GM21447 (cell line): ENCODE data around the gene TP53RK.
"Not testable (repeated sequence)": the region's sequence is repeated elsewhere in the genome, so short reads cannot be mapped to it uniquely, and the experiment has no call there.

Experiments used
- ATAC-seq: cut with Tn5 transposase; IDR thresholded peaks from one replicate; pipeline ENCODE4 v1.9.1; 2021; ENCODE audit not compliant: unreplicated experiment

The TP53RK gene

DNA sequence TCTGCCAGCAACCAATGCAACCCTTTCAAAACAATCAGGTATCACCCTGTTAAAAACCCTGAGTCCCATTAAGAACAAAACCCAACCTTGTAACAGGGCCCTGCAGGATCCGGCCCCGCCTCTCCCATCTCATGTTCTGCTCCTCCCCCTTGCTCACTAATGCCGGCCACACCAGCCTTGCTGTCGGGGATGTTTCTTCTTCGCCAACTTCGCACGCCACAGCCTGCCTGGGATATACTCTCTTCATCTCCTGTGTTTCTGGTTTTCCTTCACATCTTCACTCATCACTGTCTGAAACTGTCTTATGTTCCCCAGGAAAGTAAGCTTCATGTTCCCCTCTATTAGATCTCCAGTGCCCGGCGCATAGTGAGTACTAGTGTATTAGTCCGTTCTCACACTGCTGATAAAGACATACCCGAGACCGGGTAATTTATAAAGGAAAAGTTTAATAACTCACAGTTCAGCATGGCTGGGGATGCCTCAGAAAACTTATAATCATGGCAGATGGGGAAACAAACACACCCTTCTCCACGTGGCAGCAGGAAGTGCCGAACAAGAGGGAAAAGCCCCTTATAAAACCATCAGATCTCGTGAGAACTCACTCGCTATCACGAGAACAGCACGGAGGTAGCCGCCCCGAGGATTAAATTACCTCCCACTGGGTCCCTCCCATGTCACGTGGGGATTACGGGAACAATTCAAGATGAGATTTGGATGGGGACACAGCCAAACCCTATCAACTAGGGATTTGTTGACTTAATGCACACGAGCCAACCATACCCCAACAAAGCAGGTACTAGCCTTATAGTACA is 5.1 kb downstream of the TP53RK start:
- ATAC-seq = no peak

DNA sequence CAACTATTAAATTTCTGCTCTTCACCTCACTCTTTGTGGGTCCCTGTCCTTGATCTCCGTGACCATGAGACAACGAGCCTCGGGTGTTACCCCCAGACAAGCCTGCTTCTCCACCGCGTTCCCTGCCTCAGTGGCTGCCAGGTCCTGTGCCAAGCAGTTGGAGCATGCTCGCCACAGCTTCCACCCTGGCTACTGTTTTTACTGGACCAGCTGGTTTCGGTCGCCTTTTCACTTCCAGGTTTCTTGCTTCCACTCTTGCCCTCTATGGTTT is 5.6 kb downstream of the TP53RK start:
- ATAC-seq = no peak

DNA sequence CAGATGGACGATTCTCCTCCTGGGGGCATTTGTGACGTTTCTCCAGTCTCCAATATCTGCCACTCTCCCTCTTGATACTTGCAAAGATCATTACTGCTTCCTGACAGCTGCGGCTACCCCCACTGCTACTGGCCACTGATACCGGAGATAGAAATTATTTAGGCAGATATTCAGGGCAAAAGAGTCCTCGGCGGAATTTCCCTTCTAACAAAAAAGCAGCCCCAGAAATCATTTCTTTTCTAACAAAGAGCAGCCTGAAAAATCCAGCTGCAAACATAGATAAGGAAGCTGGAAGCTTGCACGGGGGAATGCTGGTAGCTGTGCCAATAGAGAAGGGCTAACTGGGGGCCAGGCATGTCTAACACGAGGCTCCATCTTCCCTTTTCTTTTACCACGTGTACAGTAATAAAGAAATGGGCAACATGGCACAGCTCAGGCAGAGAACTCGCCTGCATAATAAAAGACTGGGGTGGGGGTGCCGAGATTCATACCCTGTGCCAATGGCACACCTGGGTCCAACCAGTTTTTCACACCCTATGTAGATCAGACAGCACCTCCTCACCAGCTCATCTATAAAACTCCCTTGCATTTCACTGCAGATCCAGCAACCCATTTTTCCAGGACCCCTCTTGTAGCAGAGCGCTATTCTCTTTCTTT is 6.1 kb downstream of the TP53RK start:
- no peak for ATAC-seq

DNA sequence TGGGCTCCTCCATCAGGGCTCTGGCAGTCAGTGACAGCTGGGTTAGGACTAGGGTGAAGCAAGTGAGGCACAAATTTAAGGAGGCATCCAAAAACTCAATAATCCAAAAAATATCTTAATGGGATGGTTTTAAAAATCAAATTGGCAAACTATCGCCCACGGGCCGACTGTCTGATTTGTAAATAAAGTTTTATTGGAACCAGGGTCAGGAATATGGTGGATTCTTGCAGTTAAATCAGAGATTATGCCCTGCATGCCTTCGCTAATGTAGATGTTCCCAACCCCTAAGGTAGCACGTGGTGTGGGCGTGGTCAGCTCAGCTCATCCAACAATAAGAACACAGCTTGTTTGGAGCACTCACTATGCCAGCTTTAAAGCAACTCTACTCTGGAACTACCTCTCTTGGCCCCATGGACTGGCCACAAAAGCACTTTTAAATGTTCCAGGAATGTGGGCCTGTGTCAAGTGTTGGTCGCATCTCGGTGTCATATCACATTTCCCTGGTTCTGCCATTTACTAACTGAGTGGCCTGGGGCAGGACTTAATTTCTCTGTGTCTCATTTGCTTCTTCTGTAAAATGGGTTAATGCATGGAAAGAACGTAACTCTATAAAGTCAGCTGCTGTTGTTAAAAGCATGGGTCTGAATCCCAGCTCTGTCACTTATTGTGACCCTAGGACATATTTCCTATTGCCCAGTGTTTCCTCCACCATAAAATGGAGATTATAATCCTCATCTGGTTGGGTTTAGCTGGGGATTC is 7.0 kb downstream of the TP53RK start:
- ATAC-seq = no peak

DNA sequence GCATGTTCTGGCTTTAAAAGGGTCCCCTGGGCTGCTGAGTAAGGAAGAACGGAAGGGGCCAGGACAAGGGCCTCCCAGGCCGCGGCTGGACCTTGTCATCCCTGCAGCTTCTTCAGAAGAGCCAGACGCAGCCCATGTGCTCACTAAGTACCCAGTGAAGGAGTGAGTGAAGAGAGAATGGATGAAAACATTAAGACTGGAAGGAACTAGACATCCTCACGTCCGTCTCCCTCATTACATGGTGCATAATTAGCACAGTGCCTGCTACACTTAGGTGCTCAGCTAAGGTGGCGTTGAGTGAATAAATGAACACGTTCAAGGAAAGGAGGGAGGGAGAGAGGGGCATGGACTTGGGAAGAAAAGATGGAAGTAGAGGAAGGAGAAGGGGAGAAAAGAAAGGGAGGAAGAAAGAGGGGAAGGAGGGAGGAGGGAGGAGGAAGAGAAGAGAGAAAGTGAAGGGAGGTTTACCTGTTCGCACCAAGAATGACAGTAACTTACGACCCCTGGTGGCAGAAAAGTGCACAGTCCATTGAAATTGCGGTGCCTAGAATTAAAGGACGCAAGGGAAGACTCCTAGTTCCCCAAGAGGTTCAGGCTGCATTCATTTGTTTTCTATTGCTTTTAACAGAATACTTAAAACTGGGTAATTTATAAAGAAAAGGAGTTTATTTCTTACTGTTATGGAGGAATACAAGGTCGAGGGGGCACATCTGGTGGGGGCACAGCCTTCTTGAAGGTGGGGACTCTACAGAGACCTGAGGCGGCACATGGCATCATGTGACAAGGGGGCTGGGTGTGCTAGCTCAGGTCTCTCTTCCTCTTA is 8.0 kb downstream of the TP53RK start:
- ATAC-seq = no peak

DNA sequence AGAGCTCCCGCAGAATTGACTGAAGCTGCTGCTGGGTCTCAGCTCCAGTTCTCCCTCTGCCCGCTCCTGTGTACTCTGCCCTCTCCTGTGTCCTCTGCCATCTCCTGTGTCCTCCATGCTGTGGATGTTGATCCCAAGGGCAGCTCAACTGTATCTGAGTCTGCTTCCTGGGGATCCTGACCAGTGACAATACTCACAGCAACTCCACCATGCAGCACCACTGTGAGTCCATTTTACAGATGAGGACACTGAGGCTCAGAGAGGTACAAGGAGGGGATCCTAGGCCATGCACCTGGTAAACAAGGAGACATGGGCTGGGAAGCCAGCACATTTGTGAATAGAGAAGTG is 8.6 kb downstream of the TP53RK start:
- ATAC-seq = no peak

DNA sequence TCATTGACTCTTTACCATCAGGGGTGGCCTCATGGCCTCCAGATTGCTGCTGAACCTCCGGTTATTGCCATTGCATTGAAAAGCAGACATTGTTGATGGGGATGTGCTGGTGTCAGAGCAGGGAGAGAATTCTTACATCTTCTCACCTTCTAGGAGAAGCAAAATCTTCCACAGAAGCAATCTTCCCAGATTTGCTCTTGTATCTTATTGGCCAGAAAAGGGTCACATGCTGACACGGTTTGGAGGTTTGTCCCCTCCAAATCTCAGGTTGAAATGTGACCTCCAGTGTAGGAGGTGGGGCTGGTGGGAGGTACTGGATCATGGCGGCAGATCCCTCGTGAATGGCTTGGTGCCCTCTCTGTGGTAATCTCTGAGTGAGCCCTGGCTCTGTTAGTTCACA is 10.7 kb downstream of the TP53RK start:
- ATAC-seq = no peak

DNA sequence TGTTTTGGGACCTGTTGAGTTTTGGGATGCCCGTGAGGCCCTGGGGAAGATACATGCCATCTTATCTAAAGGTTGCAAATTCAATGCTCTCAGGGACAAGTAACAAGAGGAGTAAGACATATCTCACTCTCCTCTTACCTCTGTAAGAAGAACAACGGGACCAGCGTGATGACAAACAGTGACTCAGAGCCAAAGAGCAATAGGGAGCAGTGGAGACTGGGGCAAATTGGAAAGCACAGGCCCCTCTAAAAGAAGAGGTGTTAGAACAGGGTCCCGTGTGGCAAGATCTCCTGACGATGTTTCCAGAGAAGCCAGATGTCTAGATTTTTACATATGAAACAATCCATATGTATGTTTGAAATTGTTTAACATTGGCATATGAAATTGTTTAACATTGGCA is 11.6 kb downstream of the TP53RK start:
- ATAC-seq = no peak

DNA sequence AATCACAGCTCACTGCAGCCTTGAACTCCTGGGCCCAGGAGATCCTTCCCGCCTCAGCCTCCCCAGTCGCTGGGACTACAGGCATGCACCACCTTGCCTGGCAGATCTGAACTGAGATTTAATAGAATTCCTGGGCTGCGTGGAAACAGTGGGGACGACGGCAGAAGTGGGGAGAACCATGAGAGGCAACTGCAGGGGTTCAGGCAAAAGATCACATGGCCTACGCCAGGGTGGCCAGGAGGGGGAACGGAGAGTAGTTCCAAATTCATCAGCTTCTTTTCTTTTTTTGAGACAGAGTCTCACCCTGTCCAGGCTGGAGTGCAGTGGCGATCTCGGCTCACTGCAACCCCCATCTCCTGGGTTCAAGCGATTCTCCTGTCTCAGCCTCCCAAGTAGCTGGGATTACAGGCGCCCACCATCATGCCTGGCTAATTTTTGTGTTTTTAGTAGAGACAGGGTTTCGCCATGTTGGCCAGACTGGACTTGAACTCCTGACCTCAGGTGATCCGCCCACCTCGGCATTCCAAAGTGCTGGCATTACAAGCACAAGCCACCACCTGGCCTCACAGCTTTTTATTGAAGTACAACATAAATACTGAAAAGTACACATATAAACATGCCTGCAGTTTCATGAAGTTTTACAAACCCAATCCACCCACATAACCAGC is 12.5 kb downstream of the TP53RK start:
- ATAC-seq = not testable (repeated sequence)

DNA sequence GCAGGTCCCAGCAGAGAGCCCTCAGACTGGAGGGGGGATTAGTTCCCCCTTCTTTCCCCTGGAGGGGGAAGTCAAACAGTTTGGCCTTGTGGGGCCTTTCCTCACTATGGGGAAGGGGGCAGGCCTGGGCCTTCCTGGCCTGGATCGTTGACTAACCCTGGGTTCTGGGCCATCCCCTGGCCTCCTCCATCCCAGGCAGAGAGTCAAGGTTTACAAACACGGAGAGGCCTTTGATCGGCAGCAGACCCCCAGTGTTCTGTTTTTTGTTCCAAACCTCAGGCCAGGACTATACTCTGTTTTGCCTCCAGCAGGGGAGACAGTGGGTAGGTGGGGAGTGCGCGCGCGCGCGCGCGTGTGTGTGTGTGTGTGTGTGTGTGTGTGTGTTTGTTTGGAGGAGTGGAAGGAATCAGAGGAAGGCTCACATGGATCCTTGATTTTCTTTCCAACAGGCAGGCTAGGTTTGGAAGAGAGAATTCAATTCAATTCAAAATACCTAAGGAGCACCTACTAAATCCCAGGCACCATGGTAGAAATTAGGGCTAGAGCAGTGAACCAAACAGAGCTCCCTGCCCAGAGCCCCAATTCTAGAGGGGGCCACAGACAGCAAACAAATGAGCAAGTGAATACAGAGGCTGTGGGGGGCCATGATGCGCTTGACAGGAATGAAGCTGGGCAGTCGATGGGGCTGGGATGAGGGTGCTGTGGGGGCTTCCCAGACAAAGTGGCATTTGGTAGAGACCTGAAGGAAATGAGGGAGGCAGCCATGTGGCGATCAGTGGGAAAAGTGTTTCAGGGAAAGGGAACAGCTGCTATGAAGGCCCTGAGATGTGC is 14.8 kb downstream of the TP53RK start:
- ATAC-seq = no peak

DNA sequence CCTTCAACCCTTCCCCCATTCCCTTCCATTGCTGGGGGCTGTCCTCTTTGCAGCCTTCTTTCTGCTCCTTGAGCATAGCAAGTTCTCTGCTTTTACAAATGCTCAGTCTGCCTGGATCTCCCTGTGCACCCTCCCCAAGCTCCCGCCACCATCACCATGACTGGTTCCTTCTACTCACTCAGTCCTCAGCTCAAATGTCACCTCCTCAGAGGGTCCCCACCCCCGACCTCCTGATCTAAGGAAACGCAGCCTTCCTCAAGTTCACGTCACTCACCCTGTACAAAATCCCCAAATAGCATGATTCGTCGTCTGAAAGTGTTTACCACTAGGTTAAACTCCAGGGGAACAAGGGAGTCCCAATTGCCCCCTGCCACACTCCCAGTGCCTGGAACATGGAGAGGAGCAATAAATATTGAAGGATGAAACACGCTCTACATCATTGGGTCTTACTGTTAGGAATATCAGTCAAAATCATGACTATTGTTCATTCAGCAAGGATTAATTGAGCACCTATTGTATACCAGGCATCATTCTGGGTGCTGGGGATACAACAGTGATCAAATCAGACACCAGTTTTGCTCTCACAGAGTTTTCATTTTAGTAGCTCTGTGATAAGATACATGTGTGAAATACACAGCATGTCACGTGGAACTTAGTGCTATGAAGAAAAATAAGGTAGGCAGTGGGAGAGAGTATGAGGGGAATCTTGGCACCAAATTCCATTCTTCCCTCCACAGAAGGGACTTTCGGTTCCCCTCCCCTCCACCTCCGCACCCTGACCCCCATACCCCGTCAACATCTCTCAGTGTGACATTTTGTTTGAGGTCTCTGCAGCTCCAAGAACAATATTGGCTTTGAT is 15.6 kb downstream of the TP53RK start:
- ATAC-seq = no peak

DNA sequence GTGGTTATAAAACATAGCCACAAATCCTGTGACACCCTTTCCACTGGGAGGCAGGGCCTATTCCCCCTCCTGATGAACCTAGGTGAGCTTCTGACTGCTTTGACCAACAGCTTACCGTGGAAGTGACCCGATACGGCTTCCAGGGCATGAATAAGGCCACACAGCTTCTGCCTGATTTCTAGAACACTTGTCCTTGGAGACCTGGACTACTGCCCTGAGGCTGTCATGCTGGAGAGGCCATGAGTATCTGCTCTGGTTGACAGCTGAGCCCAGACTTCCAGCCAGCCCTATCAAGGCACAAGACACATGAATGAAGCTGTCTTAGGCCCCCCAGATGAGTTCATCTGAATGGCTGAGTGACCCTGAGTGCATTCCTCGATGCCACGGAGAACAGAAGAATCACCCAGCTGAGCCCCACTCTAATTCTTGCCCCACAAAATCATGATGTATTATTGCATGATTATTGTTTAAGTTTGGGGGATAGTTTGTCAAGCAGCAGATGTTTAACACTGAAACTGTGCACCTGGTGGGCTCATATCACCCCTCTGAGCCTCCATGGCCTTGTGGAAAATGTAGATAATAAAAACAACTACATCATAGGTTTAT is 16.6 kb downstream of the TP53RK start:
- no peak for ATAC-seq

DNA sequence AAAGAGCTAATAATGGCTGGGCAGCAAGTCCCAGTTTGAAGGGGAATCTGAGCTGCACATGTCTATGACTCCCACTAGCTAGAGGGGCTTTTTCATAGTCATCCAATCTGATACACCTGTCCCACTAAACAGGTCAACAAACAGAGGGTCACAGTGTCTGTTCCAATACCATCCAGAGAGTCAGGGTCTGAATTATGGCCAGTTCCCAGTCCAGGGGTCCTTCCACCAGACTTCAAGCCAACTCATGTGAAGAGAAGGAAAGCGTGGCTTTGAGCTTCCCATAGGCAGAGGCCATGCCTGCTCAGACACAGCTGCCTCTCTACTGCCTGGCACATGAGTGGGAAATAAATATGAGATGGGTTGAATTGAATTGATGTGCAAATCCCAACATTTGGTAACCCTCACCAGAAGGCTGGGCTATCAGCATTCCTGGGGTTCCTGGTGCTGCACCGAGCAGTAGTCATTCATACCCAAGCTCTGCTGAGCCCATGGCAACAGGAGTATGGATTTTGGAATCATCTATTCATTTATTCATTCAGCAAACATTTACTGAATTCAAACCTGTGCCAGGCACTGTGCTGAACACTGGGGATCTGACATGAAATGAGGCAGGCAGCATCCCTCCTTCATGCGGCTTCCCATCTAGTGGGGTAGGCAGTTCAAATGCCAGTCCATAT is 17.2 kb downstream of the TP53RK start:
- no peak for ATAC-seq

DNA sequence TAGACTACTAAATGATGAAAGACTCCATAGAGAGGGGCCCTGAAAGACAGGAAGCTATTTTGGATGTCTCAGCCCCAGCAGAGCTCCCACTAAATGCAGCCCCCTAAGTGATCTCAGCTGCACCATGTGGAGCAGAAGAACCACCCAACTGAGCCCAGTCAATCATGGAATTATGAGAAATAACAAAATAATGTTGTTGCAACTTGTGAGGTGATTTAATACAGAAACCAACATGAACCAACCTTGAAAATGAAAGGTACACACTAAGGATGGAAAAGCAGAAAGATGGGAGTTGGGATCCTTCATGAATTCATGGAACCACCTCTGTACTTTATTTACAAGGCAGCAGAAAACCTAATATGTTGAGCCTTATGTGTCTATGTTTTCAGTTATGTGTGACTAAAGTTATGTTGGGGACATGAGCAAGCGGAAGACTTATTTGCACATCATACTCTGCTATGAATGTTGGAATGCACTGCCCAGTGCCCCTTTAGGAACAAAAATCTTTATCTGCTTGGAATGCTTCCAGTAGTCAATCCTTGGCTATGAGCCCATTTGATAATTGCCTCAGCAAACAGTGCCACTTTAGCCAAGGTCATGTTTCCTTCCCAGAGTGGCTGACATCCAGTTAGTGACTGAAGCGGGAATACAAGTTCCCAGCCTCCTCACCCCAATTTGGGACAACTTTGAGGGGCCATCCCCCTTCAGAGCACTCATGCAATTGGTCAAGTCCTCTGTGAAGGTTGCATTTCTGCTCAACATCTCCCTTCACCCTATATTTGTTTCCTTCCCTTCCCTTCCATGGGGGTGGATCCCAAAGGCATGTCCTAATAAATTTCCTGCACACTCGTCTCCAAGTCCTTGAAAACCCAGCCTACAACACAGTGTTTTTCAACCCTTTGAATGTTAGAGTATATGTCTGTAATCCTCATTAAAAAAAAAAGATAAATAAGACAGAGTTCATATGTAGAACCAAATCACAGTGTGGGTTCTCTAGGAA is 18.4 kb downstream of the TP53RK start:
- ATAC-seq = no peak

DNA sequence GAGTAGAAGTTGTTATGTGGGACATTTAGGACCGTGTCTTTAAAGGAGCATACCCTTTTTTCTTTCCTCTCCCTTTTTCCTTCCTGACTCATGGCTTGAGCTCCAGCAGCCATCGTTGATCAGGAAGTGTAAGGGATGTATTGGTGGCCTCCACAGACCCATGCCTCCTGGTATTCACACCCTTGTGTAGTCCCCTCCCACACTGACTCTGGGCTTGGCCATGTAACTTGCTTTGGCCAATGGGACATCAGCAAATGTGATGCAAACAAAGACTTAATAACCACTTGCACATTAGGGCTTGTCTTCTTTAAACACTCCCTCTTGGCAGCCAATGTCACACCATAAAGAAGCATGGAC is 19.0 kb downstream of the TP53RK start:
- no peak for ATAC-seq

DNA sequence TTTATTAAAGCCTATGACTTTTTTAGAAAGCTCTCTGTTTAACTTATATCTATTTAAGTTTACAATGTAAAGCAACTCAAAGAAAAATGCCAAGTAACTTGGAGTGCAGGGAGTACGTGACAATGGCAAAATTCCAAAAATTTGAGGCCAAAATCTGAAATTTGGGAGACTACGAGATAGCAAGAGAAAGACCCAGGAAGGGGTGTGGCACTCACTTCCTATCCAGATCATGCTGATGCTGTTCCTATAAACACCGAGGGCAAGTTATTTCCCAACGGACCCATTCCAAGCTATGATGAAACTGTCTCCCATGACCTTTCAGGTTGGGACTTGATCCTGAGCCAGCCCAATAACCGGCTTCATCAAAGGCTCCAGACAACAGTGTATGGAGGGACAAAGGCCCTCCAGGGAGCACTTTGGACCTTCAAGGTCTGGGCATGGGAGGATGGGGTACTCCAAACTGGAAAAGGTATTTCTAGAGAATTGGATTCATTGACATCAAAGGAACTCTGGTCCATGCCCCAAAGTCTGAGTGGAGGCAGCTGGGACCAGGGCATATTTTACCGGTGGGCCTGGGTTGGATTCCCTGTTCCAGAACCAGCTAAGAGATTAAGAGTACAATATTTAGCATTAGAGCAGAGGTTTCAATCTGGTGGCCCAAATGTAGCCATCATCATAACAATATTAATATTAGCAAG is 22.3 kb downstream of the TP53RK start:
- ATAC-seq = no peak
